Duodenal mucosa (tissue), 2 donors: ENCODE results near the gene AFF3.
"Not testable (repeated sequence)": the region's sequence is repeated elsewhere in the genome, so short reads cannot be mapped to it uniquely, and the experiment has no call there.

Experiments
- H3K27ac ChIP-seq: one replicate; pipeline ENCODE4 v1.7.0; 2013; ENCODE audit warnings: low read depth, low read length
- H3K27me3 ChIP-seq, 2 donors: one replicate each; pipeline ENCODE4 v1.7.0; 2013; ENCODE audit warnings: low read length in 2 of 2, control low read depth in 1 of 2; ENCODE audit not compliant: insufficient read depth in 2 of 2, control insufficient read depth in 1 of 2
- H3K36me3 ChIP-seq, 2 donors: one replicate each; pipeline ENCODE4 v1.7.0; 2013; ENCODE audit warnings: low read length in 2 of 2, control low read depth in 1 of 2; ENCODE audit not compliant: insufficient read depth in 2 of 2, control insufficient read depth in 1 of 2
- H3K4me1 ChIP-seq, 2 donors: one replicate each; pipeline ENCODE4 v1.7.0; 2013; ENCODE audit warnings: low read length in 2 of 2, control low read depth in 1 of 2; ENCODE audit not compliant: insufficient read depth in 2 of 2, control insufficient read depth in 1 of 2
- H3K4me3 ChIP-seq, 2 donors: one replicate each; pipeline ENCODE4 v1.7.0; 2013; ENCODE audit warnings: low read length in 2 of 2, low read depth in 1 of 2
- H3K9ac ChIP-seq, 2 donors: one replicate each; pipeline ENCODE4 v1.7.0; 2013; ENCODE audit warnings: low read length in 2 of 2, low read depth in 1 of 2
- H3K9me3 ChIP-seq, 2 donors: one replicate each; pipeline ENCODE4 v1.7.0; 2013; ENCODE audit warnings: low read length in 2 of 2, control low read depth in 1 of 2; ENCODE audit not compliant: control insufficient read depth in 1 of 2

Gene AFF3

DNA sequence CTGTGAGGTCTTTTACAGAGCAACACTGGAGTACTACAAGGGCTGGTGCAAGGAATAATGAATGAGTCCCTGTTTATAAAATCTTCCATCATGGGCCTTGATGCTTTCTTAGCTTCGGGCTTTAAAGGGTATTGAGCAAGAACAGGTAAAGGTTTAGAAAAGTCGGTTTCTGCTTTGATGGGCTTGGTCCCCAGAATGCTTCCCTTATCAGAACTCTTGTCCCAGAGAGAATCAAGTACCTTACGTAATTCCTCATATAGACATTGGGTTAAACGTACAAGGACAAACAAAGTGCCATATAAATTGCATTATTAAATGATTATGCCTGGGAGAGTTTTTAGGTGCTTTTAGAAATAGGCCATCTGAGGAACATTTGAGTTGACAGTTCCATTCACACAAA lies 628.0 kb downstream of the AFF3 start:
- Histone ChIP-seq H3K27ac (no peak overlapping the region), H3K9me3 (no peaks in the 10 kb centered on the region), H3K27me3 (no peaks in the 10 kb centered on the region), H3K4me1 (no peaks in the 10 kb centered on the region), H3K36me3 (no peaks in the 10 kb centered on the region), H3K9ac (no peak overlapping the region), H3K4me3 (no peak overlapping the region)

DNA sequence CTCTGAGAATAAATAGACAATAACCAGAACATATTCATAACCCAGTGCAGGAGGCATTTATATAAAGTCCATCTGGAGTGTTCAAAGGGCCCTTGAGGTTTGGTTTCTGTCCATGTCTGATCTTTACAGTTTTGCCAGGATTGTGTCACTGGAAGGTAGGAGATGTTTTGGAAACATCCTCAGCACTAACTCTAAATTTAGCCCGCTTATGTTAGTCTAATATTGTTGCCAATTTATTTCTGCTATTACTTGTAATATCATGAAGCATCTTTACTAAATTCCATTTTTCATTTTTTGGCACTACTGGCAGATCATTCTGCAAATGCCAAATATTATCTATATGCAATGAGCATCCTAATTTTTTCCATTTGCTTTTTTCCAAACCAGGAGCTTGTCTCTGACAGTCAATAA lies 630.2 kb downstream of the AFF3 start:
- Histone ChIP-seq H3K4me1 (no peaks in the 10 kb centered on the region), H3K4me3 (no peak overlapping the region), H3K27me3 (no peaks in the 10 kb centered on the region), H3K36me3 (no peaks in the 10 kb centered on the region), H3K9ac (no peak overlapping the region), H3K27ac (no peak overlapping the region), H3K9me3 (no peaks in the 10 kb centered on the region)

- Histone ChIP-seq H3K4me3 (no peak overlapping the region), H3K36me3 (no peaks in the 10 kb centered on the region), H3K27ac (no peak overlapping the region), H3K4me1 (no peaks in the 10 kb centered on the region), H3K9ac (no peak overlapping the region), H3K27me3 (no peaks in the 10 kb centered on the region), H3K9me3 (no peaks in the 10 kb centered on the region)
These were observed 633.0 kb downstream of the AFF3 start for GRCh38 chr2:99509387-99509786.

- Histone ChIP-seq H3K9me3 (no peaks in the 10 kb centered on the region), H3K27ac (no peak overlapping the region), H3K4me1 (peaks cover 0 to 4% of the 10 kb centered on the region in 2 donors), H3K36me3 (no peaks in the 10 kb centered on the region), H3K27me3 (no peaks in the 10 kb centered on the region), H3K4me3 (no peak overlapping the region), H3K9ac (no peak overlapping the region)
These were observed 634.2 kb downstream of the AFF3 start for GRCh38 chr2:99507937-99508818.

GRCh38 chr2:99504844-99505584 lies 637.4 kb downstream of the AFF3 start:
- Histone ChIP-seq H3K27ac (no peak overlapping the region), H3K4me3 (no peak overlapping the region), H3K9me3 (no peaks in the 10 kb centered on the region), H3K9ac (no peak overlapping the region), H3K36me3 (no peaks in the 10 kb centered on the region), H3K27me3 (no peaks in the 10 kb centered on the region), H3K4me1 (peaks cover 0 to 4% of the 10 kb centered on the region in 2 donors)

- H3K9ac ChIP-seq, H3K9me3 ChIP-seq, H3K4me1 ChIP-seq, H3K36me3 ChIP-seq, H3K27ac ChIP-seq, H3K27me3 ChIP-seq, H3K4me3 ChIP-seq: not testable (repeated sequence)
These were observed 638.6 kb downstream of the AFF3 start for GRCh38 chr2:99503662-99504416.

DNA sequence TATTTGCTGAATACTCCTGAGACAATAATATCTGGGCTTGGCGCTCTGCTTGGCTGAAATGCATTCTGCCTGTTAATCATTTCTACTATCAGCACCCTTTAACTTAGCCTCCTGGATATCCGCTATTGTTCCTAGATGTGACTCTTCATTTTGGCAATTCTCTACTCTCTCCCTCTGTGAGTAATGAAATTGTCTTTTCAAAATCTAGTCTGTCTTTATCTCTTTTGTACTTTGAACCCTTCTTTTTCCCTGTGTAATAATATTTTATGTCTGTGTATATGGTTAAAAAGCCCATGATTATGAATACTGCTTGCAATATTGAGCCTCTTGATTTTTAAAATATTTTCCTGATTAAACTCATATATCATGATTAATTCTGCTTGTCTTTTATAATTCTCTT lies 646.4 kb downstream of the AFF3 start:
- H3K27ac ChIP-seq = no peak overlapping the region
- peaks cover 5 to 6% of the 10 kb centered on the region in 2 donors for H3K4me1 ChIP-seq
- H3K9ac ChIP-seq = no peak overlapping the region
- no peaks in the 10 kb centered on the region for H3K27me3 ChIP-seq
- H3K4me3 ChIP-seq = no peak overlapping the region
- H3K9me3 ChIP-seq = no peaks in the 10 kb centered on the region
- no peaks in the 10 kb centered on the region for H3K36me3 ChIP-seq
